KOPT-K1 (cell line): ENCODE measurements around the gene RRAGB.
A peak's percentile ranks its signal among the peaks of the same experiment; 100 is the strongest.
"Not testable (repeated sequence)": the region's sequence is repeated elsewhere in the genome, so short reads cannot be mapped to it uniquely, and the experiment has no call there.

Source experiments
- H3K27ac ChIP-seq: fragments of 200-600 bp; sonication (generic); 2 replicates; pipeline ENCODE4 v1.5.1; 2016; ENCODE audit warnings: antibody characterized with exemption, mild to moderate bottlenecking, low read depth, low read length; ENCODE audit not compliant: poor library complexity, severe bottlenecking
- H3K36me3 ChIP-seq: fragments of 200-600 bp; sonication (generic); 2 replicates; pipeline ENCODE4 v1.5.1; 2017; ENCODE audit warnings: antibody characterized with exemption, mild to moderate bottlenecking, low read length, moderate library complexity; ENCODE audit not compliant: insufficient read depth
- H3K9me3 ChIP-seq: fragments of 200-600 bp; sonication (generic); 2 replicates; pipeline ENCODE4 v1.5.1; 2017; ENCODE audit warnings: antibody characterized with exemption, low read length, mild to moderate bottlenecking; ENCODE audit not compliant: insufficient read depth, poor library complexity, severe bottlenecking

RRAGB gene, protein sequence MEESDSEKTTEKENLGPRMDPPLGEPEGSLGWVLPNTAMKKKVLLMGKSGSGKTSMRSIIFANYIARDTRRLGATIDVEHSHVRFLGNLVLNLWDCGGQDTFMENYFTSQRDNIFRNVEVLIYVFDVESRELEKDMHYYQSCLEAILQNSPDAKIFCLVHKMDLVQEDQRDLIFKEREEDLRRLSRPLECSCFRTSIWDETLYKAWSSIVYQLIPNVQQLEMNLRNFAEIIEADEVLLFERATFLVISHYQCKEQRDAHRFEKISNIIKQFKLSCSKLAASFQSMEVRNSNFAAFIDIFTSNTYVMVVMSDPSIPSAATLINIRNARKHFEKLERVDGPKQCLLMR

GRCh38 chrX:55717521-55718497 lies at the start of gene RRAGB:
Gene RRAGB, plus strand, starts transcription at chrX:55717749. Its CDS starts 579 bp downstream, at chrX:55718328.
- H3K36me3 ChIP-seq = peaks cover 15% of the 10 kb centered on the region; the same call in 1 of the 2 replicates
- H3K9me3 ChIP-seq = no peaks in the 10 kb centered on the region
- peak within 1 kb of the TSS; percentile 66 for H3K27ac ChIP-seq

- no peak overlapping the region for H3K27ac ChIP-seq
- H3K36me3 ChIP-seq = no peaks in the 10 kb centered on the region
- H3K9me3 ChIP-seq = no peaks in the 10 kb centered on the region
Observed at GRCh38 chrX:55668084-55668483, 49.5 kb upstream of the RRAGB start.

GRCh38 chrX:55688579-55688978 lies 29.0 kb upstream of the RRAGB start:
- H3K36me3 ChIP-seq, H3K27ac ChIP-seq, H3K9me3 ChIP-seq: not testable (repeated sequence)

- H3K27ac ChIP-seq = no peak overlapping the region
- no peaks in the 10 kb centered on the region for H3K36me3 ChIP-seq
- no peaks in the 10 kb centered on the region for H3K9me3 ChIP-seq
Observed at GRCh38 chrX:55695227-55696018, 22.1 kb upstream of the RRAGB start.

DNA sequence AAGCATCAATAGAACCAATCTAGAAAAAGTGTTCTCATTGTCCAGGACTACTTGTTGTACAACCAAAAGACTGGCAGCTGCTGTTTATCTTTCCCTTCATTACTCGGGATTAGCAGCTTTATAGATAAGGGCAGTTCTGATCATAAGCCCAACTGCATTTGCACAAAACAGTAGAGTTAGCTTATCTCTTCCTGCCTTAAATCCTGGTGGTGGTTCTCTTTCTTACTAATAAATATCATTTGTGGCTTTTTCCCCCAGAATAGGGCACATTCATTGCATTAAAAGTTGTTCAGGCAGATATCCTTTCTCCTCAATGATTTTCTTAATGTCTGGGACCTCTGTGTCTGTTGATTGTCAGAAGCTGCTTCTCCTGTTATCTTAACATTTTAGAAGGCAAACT lies 20.2 kb upstream of the RRAGB start:
- peaks cover 7% of the 10 kb centered on the region for H3K9me3 ChIP-seq
- no peaks in the 10 kb centered on the region for H3K36me3 ChIP-seq
- no peak overlapping the region for H3K27ac ChIP-seq

DNA sequence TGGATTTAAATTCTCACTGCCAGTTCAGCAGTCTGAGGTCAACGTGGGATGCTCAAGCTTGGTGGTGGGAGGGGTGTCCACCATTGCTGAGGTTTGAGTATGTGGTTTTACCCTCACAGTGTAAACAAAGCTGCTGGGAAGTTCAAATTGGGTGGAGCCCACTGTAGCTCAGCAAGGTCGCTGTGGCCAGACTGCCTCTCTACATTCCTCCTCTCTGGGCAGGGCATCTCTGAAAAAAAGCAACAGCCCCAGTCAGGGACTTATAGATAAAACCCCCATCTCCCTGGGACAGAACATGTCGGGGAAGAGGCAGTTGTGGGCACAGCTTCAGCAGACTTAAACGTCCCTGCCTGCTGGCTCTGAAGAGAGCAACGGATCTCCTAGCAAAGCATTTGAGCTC lies 14.9 kb upstream of the RRAGB start:
- Histone ChIP-seq H3K9me3 (peaks cover 8% of the 10 kb centered on the region), H3K27ac (no peak overlapping the region), H3K36me3 (no peaks in the 10 kb centered on the region)

DNA sequence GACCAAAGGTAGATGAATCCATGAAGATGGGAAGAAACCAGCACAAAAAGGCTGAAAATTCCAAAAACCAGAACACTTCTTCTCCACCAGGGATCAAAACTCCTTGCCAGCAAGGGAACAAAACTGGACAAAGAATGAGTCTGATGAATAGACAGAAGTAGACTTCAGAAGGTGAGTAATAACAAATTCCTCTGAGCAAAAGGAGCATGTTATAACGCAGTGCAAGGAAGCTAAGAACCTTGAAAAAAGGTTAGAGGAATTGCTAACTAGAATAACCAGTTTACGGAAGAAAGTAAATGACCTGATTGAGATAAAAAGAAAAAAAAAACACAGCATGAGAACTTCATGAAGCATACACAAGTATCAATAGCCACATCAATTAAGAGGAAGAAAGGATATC lies 14.1 kb upstream of the RRAGB start:
- H3K9me3 ChIP-seq = not testable (repeated sequence)

GRCh38 chrX:55705066-55705465 lies 12.5 kb upstream of the RRAGB start:
- H3K36me3 ChIP-seq, H3K27ac ChIP-seq: not testable (repeated sequence)
- H3K9me3 ChIP-seq = peaks cover 12% of the 10 kb centered on the region

More for the DNA sequence above, 14.1 kb upstream of the RRAGB start:
- H3K27ac ChIP-seq, H3K36me3 ChIP-seq: not testable (repeated sequence)

DNA sequence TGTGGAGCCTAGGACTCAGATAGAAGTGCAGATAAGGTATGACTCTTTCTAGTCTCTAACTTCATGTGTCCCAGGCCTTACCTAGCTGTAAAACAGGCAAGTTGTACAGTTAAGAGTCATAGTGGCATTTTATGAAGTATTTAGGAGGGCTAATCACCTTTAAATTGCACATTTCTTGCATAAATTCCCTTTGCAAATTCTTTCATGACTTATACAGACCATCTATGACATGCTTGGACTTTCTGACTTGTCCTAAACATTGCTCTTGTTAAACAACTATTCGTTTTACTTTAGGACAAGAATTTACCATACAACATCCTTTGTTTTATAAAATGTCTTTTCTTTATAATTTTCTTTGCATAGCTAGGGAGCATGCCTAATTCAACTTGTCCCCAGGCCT lies 7.8 kb upstream of the RRAGB start:
- Histone ChIP-seq H3K36me3 (no peaks in the 10 kb centered on the region), H3K27ac (no peak overlapping the region), H3K9me3 (peaks cover 9% of the 10 kb centered on the region)

- Histone ChIP-seq H3K27ac (no peak overlapping the region), H3K9me3 (peaks cover 9% of the 10 kb centered on the region), H3K36me3 (no peaks in the 10 kb centered on the region)
Observed at GRCh38 chrX:55710701-55711100, 6.8 kb upstream of the RRAGB start.

DNA sequence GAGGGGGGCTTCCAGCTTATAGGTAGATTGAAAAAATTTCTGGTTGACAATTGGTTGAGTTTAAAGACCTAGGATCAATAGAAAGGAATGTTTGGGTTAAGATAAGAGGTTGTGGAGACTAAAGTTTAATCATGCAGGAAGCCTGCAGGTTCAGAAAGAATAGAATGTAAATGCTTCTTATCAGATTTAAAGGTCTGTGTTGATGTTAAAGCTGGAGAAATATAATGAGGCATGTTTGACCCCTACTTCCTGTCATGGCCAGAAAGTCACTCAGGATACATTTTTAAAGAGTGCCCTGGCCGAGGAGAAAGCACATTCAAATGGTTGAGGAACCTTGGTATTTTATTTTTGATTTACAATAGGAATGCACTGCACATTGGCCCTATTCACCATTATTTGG lies 3.9 kb upstream of the RRAGB start:
- H3K27ac ChIP-seq = no peak overlapping the region
- peaks cover 9% of the 10 kb centered on the region for H3K9me3 ChIP-seq
- H3K36me3 ChIP-seq = no peaks in the 10 kb centered on the region

DNA sequence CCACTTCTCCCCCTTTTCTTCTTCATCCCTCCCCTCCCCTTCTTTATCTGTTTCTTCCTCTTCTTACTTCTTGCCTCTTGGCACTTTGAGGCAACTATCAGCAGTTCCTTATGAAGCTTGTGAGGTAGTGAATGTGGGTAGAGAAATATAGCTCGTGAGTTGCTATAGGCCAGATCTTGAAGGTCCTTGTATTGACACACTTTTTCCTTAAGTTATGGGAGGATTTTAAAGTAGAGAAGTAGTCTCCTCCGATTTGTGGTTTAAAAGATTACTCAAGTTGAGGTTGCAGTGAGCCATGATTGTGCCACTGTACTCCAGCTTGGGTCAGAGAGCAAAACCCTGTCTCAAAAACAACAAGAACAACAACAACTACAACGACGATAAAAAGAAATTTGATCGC lies 3.4 kb upstream of the RRAGB start:
- Histone ChIP-seq H3K27ac (no peak overlapping the region), H3K36me3 (no peaks in the 10 kb centered on the region), H3K9me3 (peaks cover 9% of the 10 kb centered on the region)

GRCh38 chrX:55715847-55716246 lies 1.7 kb upstream of the RRAGB start:
- H3K9me3 ChIP-seq = no peaks in the 10 kb centered on the region
- H3K27ac ChIP-seq = no peak overlapping the region
- 0 out of 2 replicates have a peak, but pooled peaks cover 1% of the 10 kb centered on the region for H3K36me3 ChIP-seq

DNA sequence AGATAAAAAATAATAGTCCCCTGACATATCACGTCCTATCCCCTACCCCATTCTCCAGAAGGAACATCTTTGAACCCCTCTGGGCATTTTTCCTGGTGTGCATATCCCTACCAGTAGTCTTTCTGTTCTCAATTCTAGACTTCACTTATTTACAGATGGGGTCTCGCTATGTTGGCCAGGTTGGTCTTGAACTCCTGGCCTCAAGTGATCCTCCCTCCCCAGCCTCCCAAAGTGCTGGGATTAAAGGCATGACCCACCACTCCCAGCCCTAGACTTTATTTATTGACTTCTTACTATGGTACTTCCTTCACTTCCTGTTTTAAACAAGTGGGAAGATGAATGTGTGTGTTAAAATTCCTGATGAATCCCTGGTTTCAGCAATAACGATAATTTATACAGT lies 612 bp upstream of the RRAGB start:
- Histone ChIP-seq H3K9me3 (no peaks in the 10 kb centered on the region), H3K27ac (peak overlapping the region; percentile 66)

DNA sequence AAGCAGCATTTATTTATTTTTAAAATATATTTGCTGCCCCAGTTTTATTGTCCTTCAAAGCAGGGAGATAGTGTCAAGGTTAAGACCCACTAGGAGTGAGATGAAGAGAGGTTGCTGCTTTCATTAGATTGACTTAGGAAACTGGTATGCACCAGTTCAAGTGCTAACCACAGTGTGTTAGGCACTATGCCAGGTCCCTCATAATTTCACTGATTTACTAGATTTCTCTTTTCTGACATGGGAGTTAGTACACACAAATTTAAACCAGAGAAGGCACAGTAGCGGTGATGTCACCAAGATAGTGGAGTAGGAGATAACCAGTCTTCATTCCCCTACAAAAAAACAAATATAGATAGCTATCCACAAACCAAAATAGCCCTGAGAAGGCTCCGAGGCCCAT lies 14.3 kb downstream of the RRAGB start:
- Histone ChIP-seq H3K9me3 (no peaks in the 10 kb centered on the region), H3K27ac (no peak overlapping the region), H3K36me3 (peaks cover 53% of the 10 kb centered on the region)

More for the DNA sequence above, 612 bp upstream of the RRAGB start:
- peaks cover 12% of the 10 kb centered on the region; the same call in 1 of the 2 replicates for H3K36me3 ChIP-seq
